GM08714 (cell line): ENCODE data around the gene CFL1.
A peak's percentile ranks its signal among the peaks of the same experiment; 100 is the strongest.

Source experiments
- H3K4me3 ChIP-seq: fragments of 200-500 bp; sonication (Bioruptor generic); 2 replicates; pipeline ENCODE4 v1.5.1; 2014; ENCODE audit warnings: mild to moderate bottlenecking, low read length, inconsistent platforms
- ZNF274 ChIP-seq: IDR thresholded peaks from 2 replicates; pipeline ENCODE4 v1.6.1; 2012; ENCODE audit warnings: mild to moderate bottlenecking, low read depth, low read length

The CFL1 gene

GRCh38 chr11:65826984-65827735 lies 30.8 kb downstream of the CFL1 start:
- H3K4me3 ChIP-seq, result no peak overlapping the region
- no peak for TF ChIP-seq ZNF274

GRCh38 chr11:65822776-65823528 lies 35.0 kb downstream of the CFL1 start:
- no peak for TF ChIP-seq ZNF274
- no peak overlapping the region for H3K4me3 ChIP-seq

- TF ChIP-seq ZNF274, result no peak
These were observed 36.9 kb downstream of the CFL1 start for GRCh38 chr11:65821107-65821506.

GRCh38 chr11:65817835-65818680 lies 39.9 kb downstream of the CFL1 start:
- peak overlapping the region; percentile 55; the same call in 1 of the 2 replicates for H3K4me3 ChIP-seq
- TF ChIP-seq ZNF274, result no peak

More at GRCh38 chr11:65821107-65821506, 36.9 kb downstream of the CFL1 start:
- no peak overlapping the region for H3K4me3 ChIP-seq

- no peak for TF ChIP-seq ZNF274
- peak overlapping the region; percentile 55; the same call in 1 of the 2 replicates for H3K4me3 ChIP-seq
These were observed 40.6 kb downstream of the CFL1 start for GRCh38 chr11:65817312-65817834.

GRCh38 chr11:65816696-65817095 lies 41.3 kb downstream of the CFL1 start:
- H3K4me3 ChIP-seq, result no peak overlapping the region
- TF ChIP-seq ZNF274, result no peak

- no peak for TF ChIP-seq ZNF274
- no peak overlapping the region for H3K4me3 ChIP-seq
These were observed 42.9 kb downstream of the CFL1 start for GRCh38 chr11:65814986-65815565.

GRCh38 chr11:65814131-65814985 lies 43.6 kb downstream of the CFL1 start:
- no peak for TF ChIP-seq ZNF274
- no peak overlapping the region for H3K4me3 ChIP-seq

- H3K4me3 ChIP-seq, result no peak overlapping the region
- no peak for TF ChIP-seq ZNF274
These were observed 46.1 kb downstream of the CFL1 start for GRCh38 chr11:65811764-65812475.

- no peak overlapping the region for H3K4me3 ChIP-seq
- no peak for TF ChIP-seq ZNF274
These were observed 47.7 kb downstream of the CFL1 start for GRCh38 chr11:65810046-65810868.

- no peak for TF ChIP-seq ZNF274
These were observed 48.5 kb downstream of the CFL1 start for GRCh38 chr11:65809496-65809895.

More at GRCh38 chr11:65809496-65809895, 48.5 kb downstream of the CFL1 start:
- no peak overlapping the region for H3K4me3 ChIP-seq
